ENCODE data around the gene OMG. TPM values are rescaled to one million over a fixed set of nuclear protein-coding genes. Genes with fewer than 3 reads are reported as not detected.

OMG gene
- total and polyA plus RNA-seq, 8 donors: 3.1 to 10.7 (median 4.8) TPM

- intact Hi-C loops (cut with DNase I): no loop called here
- DNase-seq (no peak), ATAC-seq (no peak)
- no peaks in the 10 kb centered on the region for H3K27me3 ChIP-seq
- H3K4me3 ChIP-seq: no peak overlapping the region
- H3K27ac ChIP-seq: no peak overlapping the region
- TF ChIP-seq, protein P1, sequence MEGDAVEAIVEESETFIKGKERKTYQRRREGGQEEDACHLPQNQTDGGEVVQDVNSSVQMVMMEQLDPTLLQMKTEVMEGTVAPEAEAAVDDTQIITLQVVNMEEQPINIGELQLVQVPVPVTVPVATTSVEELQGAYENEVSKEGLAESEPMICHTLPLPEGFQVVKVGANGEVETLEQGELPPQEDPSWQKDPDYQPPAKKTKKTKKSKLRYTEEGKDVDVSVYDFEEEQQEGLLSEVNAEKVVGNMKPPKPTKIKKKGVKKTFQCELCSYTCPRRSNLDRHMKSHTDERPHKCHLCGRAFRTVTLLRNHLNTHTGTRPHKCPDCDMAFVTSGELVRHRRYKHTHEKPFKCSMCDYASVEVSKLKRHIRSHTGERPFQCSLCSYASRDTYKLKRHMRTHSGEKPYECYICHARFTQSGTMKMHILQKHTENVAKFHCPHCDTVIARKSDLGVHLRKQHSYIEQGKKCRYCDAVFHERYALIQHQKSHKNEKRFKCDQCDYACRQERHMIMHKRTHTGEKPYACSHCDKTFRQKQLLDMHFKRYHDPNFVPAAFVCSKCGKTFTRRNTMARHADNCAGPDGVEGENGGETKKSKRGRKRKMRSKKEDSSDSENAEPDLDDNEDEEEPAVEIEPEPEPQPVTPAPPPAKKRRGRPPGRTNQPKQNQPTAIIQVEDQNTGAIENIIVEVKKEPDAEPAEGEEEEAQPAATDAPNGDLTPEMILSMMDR (IDR thresholded peaks at IDR 0.05): no peak
- no peaks in the 10 kb centered on the region for H3K4me1 ChIP-seq
- no peaks in the 10 kb centered on the region for H3K36me3 ChIP-seq
- H3K9me3 ChIP-seq: no peaks in the 10 kb centered on the region
Measured at GRCh38 chr17:31295489-31295871, 1.6 kb downstream of the OMG start.

GRCh38 chr17:31294820-31295488 is 2.1 kb downstream of the OMG start:
- Histone ChIP-seq H3K27ac (no peak overlapping the region), H3K4me1 (no peaks in the 10 kb centered on the region), H3K27me3 (no peaks in the 10 kb centered on the region), H3K4me3 (no peak overlapping the region), H3K9me3 (no peaks in the 10 kb centered on the region), H3K36me3 (no peaks in the 10 kb centered on the region)
- intact Hi-C loops (cut with DNase I): no loop called here
- DNase-seq (no peak), ATAC-seq (no peak)
- TF ChIP-seq, protein P1 (IDR thresholded peaks at IDR 0.05): no peak

GRCh38 chr17:31294231-31294630 is 2.8 kb downstream of the OMG start:
- ATAC-seq (no peak), DNase-seq (no peak)
- Histone ChIP-seq H3K36me3 (no peaks in the 10 kb centered on the region), H3K4me1 (no peaks in the 10 kb centered on the region), H3K27ac (no peak overlapping the region), H3K4me3 (no peak overlapping the region), H3K9me3 (no peaks in the 10 kb centered on the region), H3K27me3 (no peaks in the 10 kb centered on the region)
- intact Hi-C loops (cut with DNase I): no loop called here
- TF ChIP-seq, protein P1 (IDR thresholded peaks at IDR 0.05): no peak

DNA sequence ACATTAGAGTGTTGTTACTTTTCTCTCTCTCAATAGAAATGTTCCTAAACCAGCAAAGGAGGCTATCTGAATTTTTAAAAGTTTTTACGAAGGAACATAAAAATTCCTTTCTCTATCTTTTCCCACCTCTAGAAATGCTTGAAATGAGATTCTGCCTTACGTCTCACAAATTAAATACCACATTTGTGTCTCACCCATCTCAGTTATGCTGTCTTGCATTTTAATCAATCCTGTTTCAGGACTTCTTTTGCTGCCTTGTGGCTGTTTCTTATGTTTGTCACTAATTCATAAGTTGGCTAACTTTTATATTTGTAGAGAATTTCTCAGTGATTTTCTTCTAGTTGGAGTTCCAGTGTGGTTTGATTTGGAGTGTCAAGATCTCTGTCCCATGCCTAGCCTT is 3.5 kb downstream of the OMG start:
- no peaks in the 10 kb centered on the region for H3K27me3 ChIP-seq
- ATAC-seq (no peak), DNase-seq (no peak)
- H3K9me3 ChIP-seq: no peaks in the 10 kb centered on the region
- H3K36me3 ChIP-seq: no peaks in the 10 kb centered on the region
- H3K4me3 ChIP-seq: no peak overlapping the region
- intact Hi-C loops (cut with DNase I): no loop called here
- no peak overlapping the region for H3K27ac ChIP-seq
- H3K4me1 ChIP-seq: no peaks in the 10 kb centered on the region
- TF ChIP-seq, protein P1 (IDR thresholded peaks at IDR 0.05): no peak

- Histone ChIP-seq H3K27me3 (no peaks in the 10 kb centered on the region), H3K27ac (no peak overlapping the region), H3K36me3 (no peaks in the 10 kb centered on the region), H3K4me1 (no peaks in the 10 kb centered on the region), H3K4me3 (no peak overlapping the region), H3K9me3 (no peaks in the 10 kb centered on the region)
- no peak for DNase-seq
- intact Hi-C loops (cut with DNase I): no loop called here
- ATAC-seq: no peak
- TF ChIP-seq, protein P1 (IDR thresholded peaks at IDR 0.05): no peak
Measured at GRCh38 chr17:31291820-31292219, 5.2 kb downstream of the OMG start.
